SU-DHL-6 (cell line): ENCODE results near the gene CCL5.

Source experiments
- H2AFZ ChIP-seq: fragments of 200-600 bp; sonication (generic); 2 replicates; pipeline ENCODE4 v1.6.1; 2014; ENCODE audit warnings: low read depth, mild to moderate bottlenecking, moderate library complexity, mixed read lengths, antibody characterized with exemption, low read length; ENCODE audit not compliant: severe bottlenecking
- H3F3A ChIP-seq: fragments of 200-600 bp; shearing (Covaris generic); 2 replicates; pipeline ENCODE4 v1.6.0; 2016; ENCODE audit warnings: antibody characterized with exemption, mild to moderate bottlenecking; ENCODE audit not compliant: insufficient read depth
- H3K27ac ChIP-seq: fragments of 200-600 bp; sonication (generic); 2 replicates; pipeline ENCODE4 v1.5.1; 2016; ENCODE audit warnings: low read depth, mild to moderate bottlenecking, low read length, moderate library complexity, mixed read lengths
- H3K27me3 ChIP-seq: fragments of 200-600 bp; sonication (generic), shearing (Covaris generic); 2 replicates; pipeline ENCODE4 v1.6.0; 2014; ENCODE audit warnings: mild to moderate bottlenecking, low read length
- H3K36me3 ChIP-seq: fragments of 200-600 bp; sonication (generic); 2 replicates; pipeline ENCODE4 v1.6.1; 2014; ENCODE audit warnings: mild to moderate bottlenecking, low read length, mixed read lengths
- H3K4me2 ChIP-seq: fragments of 300-600, 200-600 bp; shearing (Covaris generic), sonication (generic); 2 replicates; pipeline ENCODE4 v1.6.0; 2014; ENCODE audit warnings: low read length, low read depth, mild to moderate bottlenecking; ENCODE audit not compliant: poor library complexity, severe bottlenecking
- H3K4me3 ChIP-seq: fragments of 200-600 bp; sonication (generic); 2 replicates; pipeline ENCODE4 v1.5.1; 2014; ENCODE audit warnings: antibody characterized with exemption, low read length, mild to moderate bottlenecking, mixed read lengths; ENCODE audit not compliant: insufficient read depth, poor library complexity, severe bottlenecking
- H3K79me2 ChIP-seq: fragments of 200-600 bp; sonication (generic); 2 replicates; pipeline ENCODE4 v1.6.1; 2014; ENCODE audit warnings: mild to moderate bottlenecking, low read length, moderate library complexity; ENCODE audit not compliant: insufficient read depth
- H3K9ac ChIP-seq: fragments of 200-600 bp; sonication (generic); 2 replicates; pipeline ENCODE4 v1.7.0; 2014; ENCODE audit warnings: mild to moderate bottlenecking, low read length
- H3K9me2 ChIP-seq: fragments of 200-600 bp; sonication (generic); replicated peaks from 2 replicates; pipeline ENCODE4 v1.6.1; 2014; ENCODE audit warnings: low read length; ENCODE audit not compliant: insufficient read depth
- H3K9me3 ChIP-seq: fragments of 200-600 bp; sonication (generic); 2 replicates; pipeline ENCODE4 v1.6.1; 2014; ENCODE audit warnings: low read length, mixed read lengths; ENCODE audit not compliant: insufficient read depth
- H4K20me1 ChIP-seq: fragments of 200-600 bp; sonication (generic); 2 replicates; pipeline ENCODE4 v1.6.1; 2014; ENCODE audit warnings: low read depth, mild to moderate bottlenecking, antibody characterized with exemption, low read length, moderate library complexity, mixed read lengths
- CTCF ChIP-seq: fragments of 200-600 bp; sonication (generic); IDR thresholded peaks from one replicate; pipeline ENCODE4 v1.5.1; 2017; ENCODE audit warnings: antibody characterized with exemption, mild to moderate bottlenecking, low read length, moderate library complexity; ENCODE audit not compliant: insufficient read depth, poor library complexity, severe bottlenecking
- EZH2phosphoT487 ChIP-seq: fragments of 200-600 bp; sonication (generic), shearing (Covaris generic); conservative IDR thresholded peaks from 2 replicates; pipeline ENCODE4 v1.6.1; 2018; ENCODE audit warnings: mild to moderate bottlenecking, antibody characterized with exemption, low read length, moderate library complexity, mixed read lengths

Gene CCL5

DNA sequence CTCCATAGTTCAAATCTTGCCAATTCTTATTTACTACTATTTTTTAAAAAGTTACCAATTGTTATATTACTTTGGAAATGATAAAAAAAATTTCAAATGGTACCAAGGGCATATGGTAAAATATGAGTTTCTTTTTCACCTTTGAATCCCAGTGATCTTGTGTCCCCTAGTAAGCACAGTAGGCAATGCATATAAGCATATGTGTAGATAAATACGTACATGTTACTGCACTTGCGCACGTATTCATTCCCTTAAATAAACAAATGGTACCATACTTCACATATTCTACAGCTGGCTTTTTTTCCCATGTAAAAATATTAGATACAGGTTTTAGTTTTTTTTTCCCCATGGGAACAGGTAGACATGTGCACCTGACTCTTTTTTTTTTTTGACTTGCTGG lies 39.1 kb downstream of the CCL5 start:
- Histone ChIP-seq H3K9me3 (no peaks in the 10 kb centered on the region), H2AFZ (no peak overlapping the region), H3K79me2 (peaks cover 9% of the 10 kb centered on the region), H4K20me1 (no peaks in the 10 kb centered on the region; the same call in 1 of the 2 replicates), H3K4me3 (no peak overlapping the region), H3K36me3 (peaks cover 59% of the 10 kb centered on the region), H3K27ac (no peak overlapping the region), H3F3A (no peaks in the 10 kb centered on the region; the same call in 1 of the 2 replicates), H3K9me2 (no peaks in the 10 kb centered on the region), H3K27me3 (no peaks in the 10 kb centered on the region), H3K9ac (no peak overlapping the region), H3K4me2 (no peak overlapping the region)
- no peak for TF ChIP-seq CTCF

DNA sequence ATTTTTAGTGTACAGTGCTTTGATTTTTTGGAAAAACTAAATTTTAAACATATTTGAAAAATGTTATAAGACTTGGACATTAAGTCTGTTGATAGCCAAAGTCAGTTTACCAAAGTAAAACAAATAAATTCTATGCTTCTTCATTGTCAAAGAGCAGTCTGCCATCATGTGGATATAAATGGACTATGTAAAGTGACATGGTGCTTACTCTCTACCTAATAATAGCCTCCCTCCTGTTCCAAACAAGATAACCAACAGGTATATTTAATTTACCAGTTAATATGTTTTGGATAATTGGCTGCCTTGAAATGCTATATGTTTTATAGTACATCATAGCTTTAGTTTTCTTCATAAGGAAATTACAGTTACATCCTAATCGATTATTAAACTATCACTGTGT lies 55.0 kb downstream of the CCL5 start:
- H3K9ac ChIP-seq, result no peak overlapping the region
- peaks cover 62% of the 10 kb centered on the region for H3K36me3 ChIP-seq
- no peak for TF ChIP-seq CTCF
- TF ChIP-seq EZH2phosphoT487, result no peak
- H3K27ac ChIP-seq, result no peak overlapping the region
- H3K79me2 ChIP-seq, result peaks cover 50% of the 10 kb centered on the region
- H3K9me2 ChIP-seq, result no peaks in the 10 kb centered on the region
- no peaks in the 10 kb centered on the region for H3K27me3 ChIP-seq
- H2AFZ ChIP-seq, result no peak overlapping the region
- H3K4me3 ChIP-seq, result no peak overlapping the region
- H3F3A ChIP-seq, result peaks cover 20% of the 10 kb centered on the region
- H4K20me1 ChIP-seq, result peaks cover 21% of the 10 kb centered on the region
- H3K9me3 ChIP-seq, result no peaks in the 10 kb centered on the region
- H3K4me2 ChIP-seq, result no peak overlapping the region
